Adrenal gland (tissue), 5 donors: ENCODE results near the gene ZRANB3.

Source experiments
- CTCF ChIP-seq, 6 experiments: fragments of 450-650 bp in 4 of 6; fragments of 200-600 bp in 2 of 6; sonication (generic) in 1 of 6; IDR thresholded peaks; 1 replicate in 5 of 6; 2 replicates in 1 of 6; pipeline versions ENCODE4 v1.5.1 to v1.8.0; 2016 to 2021; ENCODE audit warnings: antibody characterized with exemption in 6 of 6, mild to moderate bottlenecking in 2 of 6, moderate library complexity in 1 of 6
- POLR2A ChIP-seq, 2 donors: fragments of 450-650 bp; IDR thresholded peaks; one replicate each; pipeline ENCODE4 v1.6.1; 2017; ENCODE audit warnings: antibody characterized with exemption in 2 of 2, mild to moderate bottlenecking in 2 of 2, moderate library complexity in 1 of 2
- donor health status: DM: no; HTN: no; CAD: no.

DNA sequence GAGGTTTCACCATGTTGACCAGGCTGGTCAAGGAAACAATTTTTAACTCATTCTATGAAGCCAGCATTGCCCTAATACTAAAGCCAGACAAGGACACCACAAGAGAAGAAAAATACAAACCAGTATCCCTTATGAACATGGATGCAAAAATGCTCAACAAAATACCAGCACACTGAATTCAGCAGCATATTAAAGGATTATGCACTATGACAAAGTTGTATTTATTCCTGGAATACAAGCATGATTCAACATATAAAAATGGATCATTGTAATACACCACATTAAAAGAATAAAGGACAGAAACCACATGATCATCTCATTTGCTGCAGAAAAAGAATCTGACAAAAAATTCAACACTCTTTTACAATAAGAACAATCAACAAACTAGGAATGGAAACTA, 340.2 kb downstream of the ZRANB3 start:
- TF ChIP-seq CTCF (IDR thresholded peaks at IDR 0.05) (no peak), POLR2A (IDR thresholded peaks at IDR 0.05) (no peak)
